HG02610 (cell line): ENCODE measurements around the gene CFAP157.

Experiments
- ATAC-seq: cut with Tn5 transposase; IDR thresholded peaks from one replicate; pipeline ENCODE4 v1.9.1; 2021; ENCODE audit warnings: mild to moderate bottlenecking, moderate library complexity; ENCODE audit not compliant: unreplicated experiment

The CFAP157 gene

DNA sequence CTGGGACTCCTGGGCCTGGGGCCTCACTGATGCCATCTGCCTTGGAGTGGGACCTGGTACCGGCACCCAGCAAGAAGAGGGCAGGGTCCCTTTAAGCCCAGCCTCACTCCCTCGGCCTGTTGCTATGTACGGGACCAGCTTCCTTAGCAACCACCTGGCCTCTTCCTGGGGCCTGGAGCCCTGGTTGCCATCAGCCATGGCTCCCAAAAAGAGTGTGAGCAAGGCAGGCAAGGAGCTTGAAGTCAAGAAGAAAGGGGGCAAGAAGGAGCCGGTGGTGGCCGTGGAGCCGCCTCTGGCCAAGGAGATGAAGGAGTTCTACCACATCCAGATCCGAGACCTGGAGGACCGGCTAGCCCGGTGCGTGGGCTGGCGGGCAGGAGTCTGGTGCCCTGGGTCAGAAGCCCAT is at the start of gene CFAP157:
Gene CFAP157 (plus strand): TSS at position 153 of the 406 bp plus-strand sequence. CDS start 44 bp downstream, at position 197.
- ATAC-seq = no peak

DNA sequence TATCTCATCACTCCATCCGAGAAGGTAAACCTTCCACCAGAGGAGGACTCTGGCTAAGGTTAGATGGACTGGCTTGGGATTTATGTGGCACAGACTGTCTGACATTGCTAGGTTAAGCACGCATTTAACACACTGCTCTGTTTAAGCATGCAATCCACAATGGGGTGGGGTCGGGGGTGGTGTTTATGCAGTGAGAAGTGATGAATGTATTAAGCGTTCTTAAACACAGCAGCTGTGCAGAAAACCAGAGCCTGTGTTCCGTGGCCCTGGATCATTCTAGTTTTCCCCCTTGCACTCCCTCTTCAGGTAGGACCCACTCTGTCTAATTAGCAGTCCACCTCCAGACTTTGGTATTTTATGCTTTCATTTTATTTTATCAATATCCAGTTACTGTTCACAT is 48.4 kb upstream of the CFAP157 start:
- no peak for ATAC-seq

DNA sequence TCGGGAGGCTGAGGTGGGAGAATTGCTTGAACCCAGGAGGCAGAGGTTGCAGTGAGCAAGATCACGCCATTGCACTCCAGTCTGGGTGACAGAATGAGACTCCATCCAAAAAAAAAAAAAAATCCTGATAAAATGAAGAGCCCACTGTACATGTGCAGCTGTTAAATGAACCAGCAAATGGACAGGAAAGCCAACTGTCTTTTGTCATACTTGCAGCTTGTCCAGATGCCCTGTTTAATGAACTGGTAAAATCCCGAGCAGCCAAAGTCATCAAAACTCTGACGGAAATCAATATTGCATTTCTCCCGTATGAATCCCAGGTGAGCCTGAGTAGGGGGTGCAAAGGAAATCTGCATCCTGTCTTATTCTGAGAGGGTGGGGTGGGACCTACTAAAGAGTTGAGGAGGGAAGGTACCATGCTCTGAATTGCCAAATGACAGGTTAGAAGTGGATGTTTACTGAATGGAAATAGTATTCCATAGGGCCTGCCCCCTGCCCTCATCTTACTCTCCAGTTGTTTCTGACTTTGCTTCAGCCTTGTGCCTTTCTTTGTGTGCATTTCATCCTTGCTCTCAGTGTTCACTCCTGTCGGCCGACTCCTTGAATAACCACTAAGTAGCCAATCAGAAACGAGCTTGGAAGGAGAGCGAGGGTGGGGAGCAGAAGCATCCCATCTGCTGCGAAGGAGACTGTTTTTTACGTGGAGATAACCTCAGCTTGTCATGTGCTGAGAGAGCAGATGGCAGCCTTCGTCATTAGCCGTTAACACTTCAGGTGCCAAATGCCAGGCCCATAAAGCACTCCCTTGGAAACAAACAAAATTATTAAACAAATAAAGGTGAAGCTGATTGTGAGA is 45.7 kb upstream of the CFAP157 start:
- ATAC-seq = no peak

DNA sequence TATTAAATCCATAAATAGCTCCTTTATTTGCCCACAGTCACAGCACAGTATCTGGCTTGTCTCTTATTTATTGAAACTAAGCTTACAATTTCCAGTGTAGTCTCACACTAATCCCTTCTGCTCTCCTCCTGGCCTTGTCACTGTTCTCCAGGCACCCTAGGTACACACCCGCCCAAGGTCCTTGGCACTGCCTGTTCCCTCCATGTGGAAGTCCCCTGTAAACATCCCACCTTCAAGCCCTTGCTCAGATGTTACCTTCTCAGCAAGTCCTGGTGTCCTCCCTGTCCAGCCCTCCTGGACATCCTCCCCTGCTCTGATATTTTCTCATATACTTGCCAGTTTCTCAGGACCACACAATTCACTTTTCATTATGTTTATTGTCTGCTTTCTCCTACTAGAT is 44.2 kb upstream of the CFAP157 start:
- ATAC-seq = no peak

DNA sequence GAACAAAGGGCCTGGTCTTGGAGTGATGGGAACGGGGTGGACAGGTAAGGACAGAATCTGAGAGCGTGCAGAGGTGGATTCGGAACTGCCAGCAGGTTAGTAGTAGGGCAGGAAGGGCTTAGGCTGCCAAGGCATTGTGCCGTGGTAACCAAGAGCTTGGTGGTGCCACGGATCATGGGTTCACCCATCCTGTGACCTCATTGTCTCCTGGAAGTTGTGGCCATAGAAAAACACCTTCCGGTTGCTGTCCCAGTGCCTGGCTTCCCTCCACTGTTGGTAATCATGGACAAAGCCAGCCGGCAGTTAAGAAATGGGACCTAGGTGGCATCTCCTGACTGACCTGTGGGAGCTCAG is 42.5 kb upstream of the CFAP157 start:
- no peak for ATAC-seq

DNA sequence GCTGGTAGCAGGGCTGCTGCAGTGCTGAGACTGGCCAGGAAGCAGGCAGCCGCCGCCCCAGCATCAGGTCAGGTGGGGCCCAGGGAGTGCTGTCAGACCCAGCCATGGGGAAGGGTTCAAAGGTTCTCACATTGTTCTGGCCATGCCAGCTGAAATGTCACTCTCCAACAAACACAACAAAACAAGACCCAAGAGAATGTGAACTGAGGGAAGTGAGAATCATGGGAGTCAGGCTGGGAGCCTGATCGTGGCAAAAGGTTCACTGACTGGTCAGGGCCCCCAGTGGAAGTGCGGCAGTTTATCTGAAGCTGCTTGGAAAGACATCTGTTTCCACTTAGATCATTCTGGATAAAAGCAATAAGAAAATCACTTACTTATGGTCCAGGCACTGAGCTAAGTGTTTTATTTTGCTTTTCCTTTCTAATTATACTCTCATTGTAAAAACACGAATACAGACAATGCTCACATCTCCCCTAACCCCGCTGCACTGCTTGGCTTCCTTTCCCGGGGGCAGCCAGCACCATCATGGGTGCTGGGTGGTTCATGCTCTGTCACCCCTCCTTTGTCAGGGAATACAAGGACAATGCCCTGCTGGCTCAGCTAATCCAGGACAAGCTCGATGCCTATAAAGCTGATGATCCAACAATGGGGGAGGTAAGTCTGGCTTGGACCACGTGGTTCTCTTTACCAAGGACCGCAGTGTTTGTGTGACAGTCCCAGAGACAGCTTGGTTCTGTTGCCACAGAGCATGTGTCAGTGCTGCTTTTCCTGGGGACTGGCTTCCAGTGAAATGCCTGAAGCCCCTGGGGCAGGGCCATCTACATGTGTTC is 41.9 kb upstream of the CFAP157 start:
- no peak for ATAC-seq

DNA sequence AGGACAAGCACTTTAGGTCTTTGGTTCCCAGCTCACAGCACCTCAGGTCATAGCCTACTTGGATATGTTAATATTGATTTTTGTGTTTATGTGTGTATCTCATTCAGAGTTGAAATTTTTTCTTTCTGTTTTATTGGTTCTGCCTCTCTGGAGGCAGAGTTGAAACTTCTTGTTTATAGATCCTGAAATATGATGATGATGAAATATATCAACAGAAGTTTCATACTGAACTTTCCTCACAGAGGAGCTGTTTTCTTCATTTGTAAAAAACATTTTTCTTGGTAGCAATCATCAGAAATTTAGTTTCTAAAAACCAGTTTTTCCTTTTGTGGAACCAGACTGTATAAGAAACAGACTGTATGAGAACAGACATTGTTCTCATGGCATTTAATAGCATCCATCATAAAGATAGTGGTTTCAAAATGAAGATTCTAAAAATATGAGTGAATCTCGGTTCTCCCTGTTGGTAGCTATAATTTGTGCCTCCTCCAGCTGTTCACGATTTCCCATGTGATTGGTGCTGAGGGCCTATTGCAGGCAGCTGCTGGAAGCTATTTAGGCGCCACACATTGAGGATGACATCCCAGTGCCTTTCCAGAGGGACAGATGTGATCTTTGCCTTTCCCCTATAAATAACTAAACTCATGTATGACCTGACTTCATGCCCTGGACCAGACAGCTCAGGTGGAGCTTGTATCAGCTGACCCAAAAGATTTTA is 39.5 kb upstream of the CFAP157 start:
- ATAC-seq = no peak

DNA sequence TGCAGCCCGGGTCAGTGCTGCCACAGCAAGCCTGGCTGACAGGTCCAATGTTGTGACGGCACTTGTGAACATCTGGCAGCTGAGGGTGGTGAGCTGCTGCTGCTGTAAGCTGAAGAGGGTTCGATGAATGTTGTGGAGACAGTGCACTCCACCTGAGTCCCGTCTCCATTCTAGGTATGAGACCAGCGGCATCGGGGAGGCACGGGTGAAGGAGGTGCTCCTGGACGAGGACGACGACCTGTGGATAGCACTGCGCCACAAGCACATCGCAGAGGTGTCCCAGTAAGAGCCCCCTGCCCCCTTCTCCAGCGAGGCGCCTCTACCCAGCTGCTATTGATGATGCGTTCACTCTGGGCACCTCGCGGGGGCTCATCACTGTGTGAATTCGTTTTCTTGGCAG is 38.9 kb upstream of the CFAP157 start:
- ATAC-seq = no peak

DNA sequence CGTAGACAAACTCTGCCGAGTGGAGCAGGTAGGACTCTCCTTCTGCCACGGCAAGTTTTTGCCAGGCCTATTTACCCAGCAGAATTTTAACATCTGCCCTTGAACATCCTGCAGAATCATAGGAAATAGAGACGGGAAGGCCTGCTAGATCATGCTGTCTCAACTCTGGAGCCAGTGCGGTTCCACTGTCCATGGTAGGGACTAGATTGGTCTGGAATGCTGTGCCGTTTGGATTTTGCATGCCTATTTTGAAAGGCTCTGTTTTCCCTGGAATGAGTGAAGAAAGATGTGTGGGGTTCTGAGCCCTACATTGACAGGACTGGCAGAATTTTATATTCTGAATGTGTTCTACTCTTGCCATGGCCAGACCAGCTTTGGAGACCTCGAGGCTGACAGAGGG is 33.6 kb upstream of the CFAP157 start:
- ATAC-seq = no peak

DNA sequence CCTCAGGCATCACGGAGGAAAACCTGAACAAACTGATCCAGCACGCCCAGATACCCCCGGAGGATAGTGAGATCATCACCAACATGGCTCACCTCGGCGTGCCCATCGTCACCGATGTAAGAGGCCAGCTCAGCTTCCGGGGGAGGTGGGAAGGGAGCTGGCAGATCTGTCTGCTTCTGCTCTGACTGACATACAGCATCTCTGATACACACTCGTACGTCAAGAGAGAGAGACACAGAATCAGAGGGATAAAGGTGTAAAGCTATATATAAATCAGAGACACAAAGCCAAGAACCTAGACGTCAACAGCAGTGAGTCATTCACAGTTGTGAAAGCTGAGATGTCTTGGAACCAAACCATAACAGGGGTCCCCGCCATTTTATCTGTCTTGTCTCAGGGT is 30.1 kb upstream of the CFAP157 start:
- no peak for ATAC-seq

DNA sequence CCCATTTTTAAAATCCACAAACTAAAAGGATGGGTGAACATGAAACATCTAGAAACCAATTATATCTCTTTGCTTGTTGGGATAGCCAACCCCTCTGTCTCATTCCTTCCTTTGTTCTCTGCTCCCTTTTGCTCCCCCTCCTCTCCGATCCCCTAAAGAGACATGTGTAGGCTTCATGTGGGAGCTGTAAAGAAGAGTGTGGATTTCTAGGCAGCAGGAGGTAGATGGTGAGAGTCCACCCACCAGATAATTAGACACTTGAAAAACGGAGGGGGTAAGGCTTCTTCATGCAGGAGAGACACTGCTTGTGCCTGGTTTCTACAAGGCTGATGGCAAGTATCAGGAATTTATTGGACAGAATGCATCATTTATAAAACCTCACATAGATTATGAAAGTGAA is 27.3 kb upstream of the CFAP157 start:
- ATAC-seq = no peak

DNA sequence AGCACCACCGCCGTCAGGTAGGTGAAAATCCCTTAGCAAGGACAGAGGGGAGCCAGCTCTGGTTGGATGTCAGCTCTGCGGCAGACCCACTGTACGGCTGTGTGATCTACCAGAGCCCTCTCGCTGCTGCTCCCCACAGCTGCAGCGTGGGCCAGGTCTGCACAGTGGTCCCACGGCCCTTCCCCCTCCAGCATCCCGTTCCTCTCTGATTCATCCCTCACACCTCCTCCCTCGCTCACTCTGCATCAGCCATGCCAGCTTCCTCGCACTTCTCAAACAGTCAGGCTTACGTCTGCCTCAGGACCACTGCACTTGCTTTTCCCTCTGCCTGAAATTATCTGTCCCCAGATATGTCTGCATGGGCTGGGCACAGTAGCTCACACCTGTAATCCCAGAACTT is 26.6 kb upstream of the CFAP157 start:
- ATAC-seq = no peak

DNA sequence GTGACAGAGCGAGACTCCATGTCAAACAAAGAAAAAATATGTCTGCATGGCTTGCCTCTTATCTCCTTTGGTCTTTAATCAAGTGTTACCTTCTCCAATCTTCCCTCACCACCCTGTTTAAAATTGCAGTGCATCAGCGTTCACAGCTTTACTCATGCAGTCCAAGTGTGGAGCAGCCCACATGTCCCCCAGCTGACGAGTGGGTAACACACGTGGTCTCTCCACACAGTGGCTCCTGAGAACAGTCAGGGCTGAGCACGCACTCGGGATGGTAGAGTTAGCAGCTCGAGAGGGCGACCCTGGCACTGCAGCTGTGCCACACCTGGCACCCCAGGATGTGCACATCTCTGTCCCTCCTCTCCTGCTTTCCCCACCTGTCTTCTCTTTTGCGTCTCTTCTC is 25.9 kb upstream of the CFAP157 start:
- no peak for ATAC-seq

DNA sequence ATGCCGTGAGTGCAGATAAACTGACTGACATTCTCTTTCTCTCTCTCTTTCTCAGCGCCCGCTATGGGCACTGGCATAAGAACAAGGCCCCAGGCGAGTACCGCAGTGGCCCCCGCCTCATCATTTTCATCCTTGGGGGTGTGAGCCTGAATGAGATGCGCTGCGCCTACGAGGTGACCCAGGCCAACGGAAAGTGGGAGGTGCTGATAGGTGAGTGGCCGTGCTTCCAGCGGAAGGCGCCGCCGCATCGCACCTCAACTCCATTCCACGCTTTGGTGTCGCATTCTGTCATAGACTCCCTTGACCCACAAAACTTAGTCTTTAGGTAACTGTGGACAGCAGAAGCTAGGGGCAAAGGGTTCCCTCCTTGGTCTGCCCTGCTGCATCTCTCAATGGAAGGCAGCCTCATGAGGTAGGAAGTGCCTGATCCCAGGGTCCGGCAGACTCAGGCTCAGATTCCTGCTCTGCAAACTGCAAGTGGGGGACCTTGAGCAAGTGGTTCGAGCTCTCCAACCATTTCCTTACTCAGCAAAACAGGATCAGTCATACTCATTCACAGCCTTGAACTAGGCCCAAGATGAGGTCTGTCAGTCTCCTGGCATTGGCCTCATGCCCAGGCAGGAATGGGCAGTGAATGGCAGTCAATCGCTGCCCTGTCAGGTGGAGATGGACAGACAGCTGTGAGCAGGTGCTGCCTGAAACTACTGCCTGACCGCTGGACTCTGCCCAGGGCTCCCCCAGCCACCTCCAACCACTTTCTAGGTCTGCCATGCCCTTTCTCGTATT is 24.2 kb upstream of the CFAP157 start:
- ATAC-seq = no peak

DNA sequence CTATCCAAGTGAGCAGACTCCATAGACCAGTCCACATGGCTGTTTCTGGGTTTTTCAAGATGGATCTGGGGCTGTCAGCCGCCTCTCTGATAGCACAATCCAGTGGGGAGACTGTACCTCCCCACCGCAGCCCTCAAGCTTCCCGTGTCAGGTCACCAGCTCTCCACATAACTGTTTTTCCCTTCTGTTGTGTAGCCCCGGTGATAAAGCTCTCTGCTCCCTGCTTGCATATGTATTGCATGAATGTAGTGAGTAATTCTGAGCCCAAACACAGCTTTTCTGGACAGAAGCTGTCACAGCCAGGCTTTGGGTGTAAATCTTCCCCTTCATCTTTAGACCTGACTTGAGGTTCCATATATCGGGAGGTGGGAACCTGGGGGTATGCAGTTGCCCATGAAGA is 23.1 kb upstream of the CFAP157 start:
- no peak for ATAC-seq

DNA sequence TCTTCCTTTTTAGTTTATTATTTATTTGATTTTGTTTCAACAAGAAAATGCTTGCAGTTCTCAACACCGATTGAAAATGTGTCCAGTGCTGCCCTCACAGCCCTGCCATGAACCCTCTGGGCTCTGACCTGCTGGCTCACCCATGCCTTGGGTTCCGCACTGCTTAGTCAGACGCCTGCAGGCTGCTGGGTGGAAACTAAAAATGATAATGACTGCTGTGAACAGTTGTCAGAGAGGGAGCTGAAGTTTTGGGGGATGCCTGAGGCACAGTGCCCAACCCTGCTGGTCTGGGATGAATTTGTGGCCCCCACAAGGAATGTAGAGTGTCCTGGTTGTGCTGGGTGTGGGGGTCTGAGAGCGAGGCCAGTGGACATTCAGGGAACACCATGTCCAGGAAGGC is 22.2 kb upstream of the CFAP157 start:
- no peak for ATAC-seq

DNA sequence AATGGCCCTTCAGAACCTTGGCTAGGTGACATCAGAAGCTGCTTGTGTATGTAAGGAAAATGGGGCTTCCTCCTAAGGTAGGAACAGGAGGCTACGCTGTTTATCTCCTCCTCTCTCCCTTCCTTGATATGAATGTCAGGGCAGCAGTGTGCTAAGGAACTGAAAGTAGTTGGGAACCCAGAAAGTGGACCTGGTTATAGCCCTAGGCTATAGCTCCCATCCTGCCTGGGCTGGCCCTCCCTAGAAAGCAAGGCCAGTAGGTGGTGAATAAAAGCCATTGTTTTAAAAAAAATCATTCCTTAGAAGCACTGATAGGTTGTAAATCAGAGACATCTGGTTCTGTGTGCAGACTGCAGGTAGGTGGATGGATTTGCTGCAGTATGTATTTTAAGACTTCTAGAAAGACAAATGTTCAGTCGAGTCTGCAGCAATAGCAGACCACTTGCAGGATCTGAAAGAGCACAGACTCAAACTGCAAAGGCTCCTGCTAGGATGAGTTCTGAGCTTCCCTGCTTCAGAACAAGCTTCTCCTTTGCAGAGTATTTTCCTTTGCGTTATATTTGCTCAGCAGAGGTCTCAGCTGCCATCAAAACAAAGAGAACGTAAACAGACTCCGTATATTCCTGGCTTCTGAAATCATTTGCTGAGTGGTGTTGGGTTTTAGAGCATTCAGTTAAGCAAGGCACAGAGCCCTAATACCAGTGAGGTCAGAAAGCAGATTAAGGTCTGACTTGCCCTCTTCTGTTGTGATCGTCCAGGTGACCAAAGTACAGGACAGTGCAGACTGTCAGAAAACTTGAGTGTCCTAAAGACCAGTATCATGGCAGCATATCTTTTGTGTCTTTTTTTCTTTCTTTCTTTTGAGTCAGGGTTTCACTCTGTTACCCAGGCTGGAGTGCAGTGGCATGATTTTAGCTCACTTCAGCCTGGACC is 20.1 kb upstream of the CFAP157 start:
- no peak for ATAC-seq

DNA sequence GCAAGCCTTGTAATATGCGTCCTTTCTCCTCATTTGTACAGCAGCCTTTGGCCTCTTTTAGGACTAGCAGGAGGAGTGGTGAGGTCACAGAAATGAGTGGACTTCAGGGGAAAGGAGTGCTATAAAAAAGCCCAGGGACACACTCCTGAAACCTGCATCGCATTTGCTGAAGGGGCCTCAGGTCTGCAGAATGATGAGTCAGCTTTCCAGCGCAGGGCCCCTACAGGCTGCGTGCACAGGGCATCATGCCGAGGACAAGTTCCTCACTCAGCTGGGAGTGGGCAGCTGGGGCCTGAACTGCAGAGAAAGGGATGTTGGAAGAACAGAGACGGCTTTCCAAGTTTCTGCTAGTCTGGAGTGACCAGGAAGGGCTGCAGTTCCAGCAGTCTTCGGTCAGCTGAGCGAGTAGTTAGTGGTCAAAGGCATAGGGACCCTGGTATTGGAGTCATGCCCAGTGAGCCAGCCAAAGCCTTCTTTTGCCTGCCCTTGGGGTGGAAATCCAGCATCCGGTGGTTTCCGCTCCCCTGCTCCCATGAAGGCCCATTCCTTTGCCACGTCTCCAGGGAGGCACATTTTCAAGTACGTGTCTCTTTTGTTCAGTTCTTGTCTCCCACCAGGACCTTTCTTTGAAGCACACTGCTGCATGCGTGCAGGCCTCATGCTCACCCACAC is 17.3 kb upstream of the CFAP157 start:
- ATAC-seq = no peak

DNA sequence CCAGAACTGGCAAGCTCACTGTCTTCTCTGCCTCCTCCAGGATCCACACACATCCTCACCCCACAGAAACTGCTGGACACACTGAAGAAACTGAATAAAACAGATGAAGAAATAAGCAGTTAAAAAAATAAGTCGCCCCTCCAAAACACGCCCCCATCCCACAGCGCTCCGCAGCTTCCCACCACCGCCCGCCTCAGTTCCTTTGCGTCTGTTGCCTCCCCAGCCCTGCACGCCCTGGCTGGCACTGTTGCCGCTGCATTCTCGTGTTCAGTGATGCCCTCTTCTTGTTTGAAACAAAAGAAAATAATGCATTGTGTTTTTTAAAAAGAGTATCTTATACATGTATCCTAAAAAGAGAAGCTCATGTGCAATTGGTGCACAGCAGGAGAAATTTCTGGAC is 16.1 kb upstream of the CFAP157 start:
- ATAC-seq = no peak
